ENCODE results near the gene RPS15A.

DNA sequence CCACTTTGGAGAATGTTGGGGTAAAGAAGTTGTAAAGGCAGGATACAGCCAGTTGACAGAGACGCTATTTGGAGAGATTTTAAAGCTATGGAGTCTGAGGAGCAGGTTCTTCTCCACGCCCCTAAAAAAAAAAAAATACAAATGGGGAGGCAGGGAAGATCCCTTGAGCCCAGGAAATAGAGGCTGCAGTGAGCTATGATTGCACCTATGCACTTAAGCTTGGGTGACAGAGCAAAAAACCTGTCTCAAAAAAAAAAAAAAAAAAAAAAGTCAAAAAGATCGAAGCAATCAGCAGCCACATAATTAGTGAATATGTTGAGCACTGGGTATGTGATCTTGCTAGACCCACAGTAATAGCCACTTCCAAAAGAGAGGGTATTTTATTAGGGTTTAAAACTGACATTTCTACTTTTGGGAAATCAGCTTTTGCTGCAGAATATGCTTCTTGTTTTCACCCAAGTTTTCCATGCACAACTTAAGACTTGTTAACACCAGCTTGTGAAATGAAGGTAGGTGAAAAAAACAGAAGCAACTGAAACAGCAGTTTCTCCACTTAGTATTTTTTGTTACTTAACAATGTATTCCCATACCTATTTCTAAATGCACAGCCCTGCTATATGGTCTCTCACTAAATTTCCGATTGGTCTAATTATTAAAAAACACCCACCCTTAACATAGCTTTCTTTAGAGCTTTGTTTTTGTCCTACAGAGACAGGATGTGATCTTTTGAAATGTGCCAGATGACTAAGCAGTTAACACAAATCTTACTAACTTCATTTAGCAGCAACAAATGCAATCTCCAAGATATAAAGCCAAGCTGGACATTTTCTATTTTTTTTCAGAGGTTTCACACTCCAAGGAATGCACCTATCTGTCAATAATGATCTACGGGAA, 13.7 kb upstream of the RPS15A start:
- TF ChIP-seq, protein P1, sequence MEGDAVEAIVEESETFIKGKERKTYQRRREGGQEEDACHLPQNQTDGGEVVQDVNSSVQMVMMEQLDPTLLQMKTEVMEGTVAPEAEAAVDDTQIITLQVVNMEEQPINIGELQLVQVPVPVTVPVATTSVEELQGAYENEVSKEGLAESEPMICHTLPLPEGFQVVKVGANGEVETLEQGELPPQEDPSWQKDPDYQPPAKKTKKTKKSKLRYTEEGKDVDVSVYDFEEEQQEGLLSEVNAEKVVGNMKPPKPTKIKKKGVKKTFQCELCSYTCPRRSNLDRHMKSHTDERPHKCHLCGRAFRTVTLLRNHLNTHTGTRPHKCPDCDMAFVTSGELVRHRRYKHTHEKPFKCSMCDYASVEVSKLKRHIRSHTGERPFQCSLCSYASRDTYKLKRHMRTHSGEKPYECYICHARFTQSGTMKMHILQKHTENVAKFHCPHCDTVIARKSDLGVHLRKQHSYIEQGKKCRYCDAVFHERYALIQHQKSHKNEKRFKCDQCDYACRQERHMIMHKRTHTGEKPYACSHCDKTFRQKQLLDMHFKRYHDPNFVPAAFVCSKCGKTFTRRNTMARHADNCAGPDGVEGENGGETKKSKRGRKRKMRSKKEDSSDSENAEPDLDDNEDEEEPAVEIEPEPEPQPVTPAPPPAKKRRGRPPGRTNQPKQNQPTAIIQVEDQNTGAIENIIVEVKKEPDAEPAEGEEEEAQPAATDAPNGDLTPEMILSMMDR (IDR thresholded peaks at IDR 0.05) = no peak
- TF ChIP-seq ZFX (IDR thresholded peaks at IDR 0.05; ENCODE audit: borderline replicate concordance) = no peak
